GM18498 (cell line): ENCODE measurements around the gene TMPRSS9.
A peak's percentile ranks its signal among the peaks of the same experiment; 100 is the strongest.
"Not testable (repeated sequence)": the region's sequence is repeated elsewhere in the genome, so short reads cannot be mapped to it uniquely, and the experiment has no call there.

Experiments
- ATAC-seq: cut with Tn5 transposase; IDR thresholded peaks from one replicate; pipeline ENCODE4 v1.9.1; 2021; ENCODE audit warnings: mild to moderate bottlenecking, moderate library complexity; ENCODE audit not compliant: unreplicated experiment

TMPRSS9 gene

GRCh38 chr19:2454962-2455850 lies 95.1 kb downstream of the TMPRSS9 start:
- no peak for ATAC-seq

DNA sequence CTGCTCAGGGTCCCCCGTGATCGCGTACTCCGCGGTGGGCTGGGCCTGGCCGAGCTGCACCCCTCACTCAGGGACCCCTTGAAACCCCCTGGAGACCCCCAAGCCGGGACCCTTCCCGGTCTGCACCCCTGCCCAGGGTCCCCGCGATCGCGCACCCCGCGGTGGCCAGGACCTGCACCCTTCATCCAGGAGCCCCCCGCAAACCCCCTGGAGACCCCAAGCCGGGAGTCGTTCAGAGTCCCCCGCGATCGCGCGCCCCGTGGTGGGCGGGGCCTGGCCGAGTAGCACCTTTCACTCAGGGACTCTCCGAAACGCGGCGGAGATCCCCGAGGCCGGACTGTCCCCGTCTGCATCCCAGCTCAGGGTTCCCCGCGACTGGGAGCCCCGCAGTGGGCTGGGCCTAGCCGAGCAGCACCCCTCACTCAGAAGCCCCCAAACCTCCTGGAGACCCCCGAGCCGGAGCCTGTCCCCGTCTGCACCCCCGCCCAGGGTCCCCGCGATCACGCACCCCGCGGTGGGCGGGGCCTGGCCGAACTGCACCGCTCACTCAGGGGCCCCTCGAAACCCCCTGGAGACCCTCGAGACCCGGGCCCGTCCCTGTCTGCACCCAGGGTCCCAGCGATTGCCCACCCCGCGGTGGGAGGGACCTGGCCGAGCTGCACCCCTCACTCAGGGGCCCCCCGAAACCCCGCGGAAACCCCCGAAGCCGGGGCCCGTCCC lies 95.9 kb downstream of the TMPRSS9 start:
- ATAC-seq: peak; percentile 35

DNA sequence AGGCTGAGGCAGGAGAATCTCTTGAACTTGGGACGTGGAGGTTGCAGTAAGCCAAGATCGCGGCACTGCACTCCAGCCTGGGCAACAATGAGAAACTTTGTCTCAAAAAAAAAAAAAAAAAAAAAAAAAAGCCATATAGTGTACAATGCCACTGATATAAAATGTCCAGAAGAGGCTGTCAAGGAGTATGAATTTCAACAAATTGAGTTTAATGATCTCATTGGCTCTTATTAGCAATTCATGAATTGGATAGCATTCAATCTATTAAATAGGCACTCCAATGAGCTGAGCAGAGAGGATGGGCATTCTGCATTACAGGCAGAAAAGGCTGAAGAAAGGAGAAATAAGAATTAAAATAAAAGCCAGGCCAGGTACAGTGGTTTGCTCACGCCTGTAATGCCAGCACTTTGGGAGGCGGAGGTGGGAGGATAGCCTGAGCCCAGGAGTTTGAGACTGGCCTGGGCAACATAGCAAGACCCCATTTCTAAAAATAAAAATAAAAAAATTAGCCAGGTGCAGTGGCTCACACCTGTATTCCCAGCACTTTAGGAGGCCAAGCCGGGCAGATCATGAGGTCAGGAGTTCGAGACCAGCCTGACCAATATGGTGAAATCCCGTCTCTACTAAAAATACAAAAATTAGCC lies 97.5 kb downstream of the TMPRSS9 start:
- no peak for ATAC-seq

- no peak for ATAC-seq
Observed at GRCh38 chr19:2458054-2458453, 98.0 kb downstream of the TMPRSS9 start.

GRCh38 chr19:2458776-2459175 lies 98.7 kb downstream of the TMPRSS9 start:
- ATAC-seq: not testable (repeated sequence)

DNA sequence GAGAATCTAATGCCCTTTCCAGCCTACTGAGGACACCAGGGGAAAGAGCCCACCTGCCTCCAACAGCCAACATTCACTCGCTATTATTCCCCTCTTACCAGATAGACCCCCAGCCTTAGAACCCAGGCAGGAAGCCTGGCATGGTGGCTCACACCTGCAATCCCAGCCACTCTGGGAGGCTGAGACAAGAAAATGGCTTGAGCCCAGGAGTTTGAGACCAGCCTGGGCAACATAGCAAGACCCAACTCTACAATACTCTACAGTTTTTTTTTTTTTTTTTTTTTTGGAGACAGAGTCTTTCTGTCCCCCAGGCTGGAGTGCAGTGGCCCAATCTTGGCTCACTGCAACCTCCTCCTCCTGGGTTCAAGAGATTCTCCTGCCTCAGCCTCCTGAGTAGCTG lies 100.2 kb downstream of the TMPRSS9 start:
- no peak for ATAC-seq

DNA sequence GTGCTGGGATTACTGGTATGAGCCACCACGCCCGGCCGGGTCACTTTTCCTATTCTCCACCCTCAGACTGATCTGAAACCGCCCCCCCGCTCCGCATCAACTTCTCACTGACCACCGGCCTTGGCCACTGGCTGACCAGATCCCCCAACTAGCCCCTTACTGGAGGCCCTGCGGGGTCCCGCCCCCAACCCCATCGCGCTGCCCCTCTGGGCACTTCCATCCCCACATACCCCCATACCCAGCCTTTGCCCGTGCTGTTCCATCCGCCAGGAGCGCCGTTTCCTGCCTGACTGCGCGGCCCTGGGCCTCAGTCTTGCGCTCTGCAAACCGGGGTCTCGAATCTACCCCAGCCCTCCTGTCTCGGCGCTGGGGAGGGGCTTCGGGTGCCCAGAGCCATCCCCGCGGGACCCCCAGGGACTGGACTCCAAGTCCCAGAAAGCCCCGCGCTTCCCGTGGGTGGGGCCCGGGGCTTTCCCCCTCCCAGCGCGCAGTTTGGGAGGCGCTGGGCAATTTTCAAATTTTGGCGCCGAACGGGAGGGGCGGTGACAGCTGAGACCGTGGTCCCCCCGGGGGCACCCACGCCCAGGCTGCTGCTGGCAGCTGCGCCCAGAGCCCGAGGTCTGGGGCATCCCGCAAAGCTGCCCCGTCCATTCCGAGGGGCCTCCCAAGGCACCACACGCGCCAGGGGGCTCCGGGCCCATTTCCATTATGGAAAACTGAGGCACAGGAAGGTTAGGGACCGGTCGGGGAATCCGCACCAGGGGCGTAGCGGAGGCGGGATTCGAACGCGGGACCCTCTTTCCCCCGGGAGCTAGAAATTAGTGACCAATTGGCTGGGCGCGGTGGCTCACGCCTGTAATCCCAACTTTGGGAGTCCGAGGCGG lies 101.9 kb downstream of the TMPRSS9 start:
- ATAC-seq: no peak

DNA sequence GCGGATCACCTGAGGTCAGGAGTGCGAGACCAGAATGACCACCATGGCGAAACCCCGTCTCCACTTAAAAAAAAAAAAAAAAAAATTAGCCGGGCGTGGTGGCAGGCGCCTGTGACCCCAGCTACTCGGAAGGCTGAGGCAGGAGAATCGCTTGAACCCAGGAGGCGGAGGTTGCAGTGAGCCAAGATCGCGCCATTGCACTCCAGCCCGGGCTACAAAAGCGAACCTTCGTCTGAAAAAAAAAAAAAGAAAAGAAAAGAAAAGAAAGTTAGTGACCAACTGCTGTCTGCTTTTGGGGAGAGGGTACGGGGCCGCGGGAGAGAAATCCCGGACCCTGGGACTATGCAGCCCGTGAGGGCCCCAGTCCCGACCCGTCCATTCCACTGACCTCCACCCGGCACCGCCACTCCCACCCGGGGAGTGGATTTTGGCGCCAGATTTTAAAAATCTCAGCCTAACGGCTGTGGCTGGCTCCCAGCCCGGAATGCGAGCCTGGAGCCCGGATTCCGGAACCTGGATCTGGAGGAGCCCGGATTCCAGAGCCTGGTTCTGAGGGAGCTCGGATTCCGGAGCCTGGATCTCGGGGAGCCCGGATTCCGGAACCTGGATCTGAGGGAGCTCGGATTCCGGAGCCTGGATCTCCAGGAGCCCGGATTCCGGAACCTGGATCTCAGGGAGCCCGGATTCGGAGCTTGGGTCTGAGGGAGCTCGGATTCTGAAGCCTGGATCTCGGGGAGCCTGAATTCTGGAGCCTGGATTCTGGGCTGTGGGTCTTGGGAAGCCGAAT lies 102.8 kb downstream of the TMPRSS9 start:
- no peak for ATAC-seq

DNA sequence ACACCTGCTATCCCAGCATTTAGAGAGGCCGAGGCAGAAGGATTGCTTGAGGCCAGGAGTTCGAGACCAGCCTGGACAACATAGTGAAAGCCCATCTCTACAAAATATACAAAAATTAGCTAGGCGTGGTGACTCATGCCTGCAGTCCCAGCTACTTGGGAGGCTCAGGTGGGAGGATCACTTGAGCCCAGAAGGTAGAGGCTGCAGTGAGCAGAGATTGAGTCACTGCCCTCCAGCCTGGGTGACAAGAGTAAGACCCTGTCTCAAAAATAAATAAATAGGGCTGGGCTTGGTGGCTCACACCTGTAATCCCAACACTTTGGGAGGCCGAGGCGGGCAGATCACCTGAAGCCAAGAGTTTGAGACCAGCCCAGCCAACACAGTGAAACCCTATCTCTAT lies 103.6 kb downstream of the TMPRSS9 start:
- not testable (repeated sequence) for ATAC-seq

GRCh38 chr19:2464389-2464788 lies 104.3 kb downstream of the TMPRSS9 start:
- no peak for ATAC-seq

- ATAC-seq: no peak
Observed at GRCh38 chr19:2468596-2468995, 108.5 kb downstream of the TMPRSS9 start.

DNA sequence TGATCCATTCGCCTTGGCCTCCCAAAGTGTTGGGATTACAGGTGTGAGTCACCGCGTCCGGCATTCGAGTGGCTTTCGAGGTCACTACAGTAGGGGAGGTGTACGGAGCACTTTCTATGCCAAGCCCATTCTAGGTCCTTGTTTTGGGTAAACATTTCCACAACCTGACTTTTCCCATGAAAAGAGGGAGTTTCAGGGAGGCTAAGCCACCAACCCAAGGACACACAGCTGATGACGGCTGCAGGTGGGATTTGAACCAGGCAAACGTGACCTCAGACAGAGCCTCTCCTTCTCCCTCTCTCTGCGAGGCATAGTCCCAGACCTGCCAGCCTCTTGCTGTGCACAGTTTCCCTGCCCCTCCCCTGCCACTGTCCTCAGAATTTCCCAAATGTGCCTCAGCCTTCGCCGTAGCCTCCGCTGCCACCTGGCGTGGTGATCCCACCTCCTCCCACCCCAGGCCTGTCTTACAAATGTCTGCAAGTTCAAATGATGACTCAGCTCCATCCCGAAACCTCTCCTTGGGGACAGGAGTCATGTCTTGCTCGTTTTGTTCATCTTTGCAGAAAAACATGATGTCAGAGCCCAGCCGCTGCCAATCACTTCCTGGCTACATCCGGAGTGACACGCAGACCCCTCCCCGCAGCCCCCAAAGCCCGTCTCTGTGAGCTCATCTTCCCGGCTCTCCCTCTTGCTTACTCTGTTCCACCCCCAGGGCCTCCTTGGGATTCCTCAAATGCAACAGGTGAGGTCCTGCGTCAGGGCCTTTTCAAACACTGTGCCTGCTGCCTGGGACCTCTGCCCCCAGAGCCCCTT lies 109.2 kb downstream of the TMPRSS9 start:
- ATAC-seq: no peak

DNA sequence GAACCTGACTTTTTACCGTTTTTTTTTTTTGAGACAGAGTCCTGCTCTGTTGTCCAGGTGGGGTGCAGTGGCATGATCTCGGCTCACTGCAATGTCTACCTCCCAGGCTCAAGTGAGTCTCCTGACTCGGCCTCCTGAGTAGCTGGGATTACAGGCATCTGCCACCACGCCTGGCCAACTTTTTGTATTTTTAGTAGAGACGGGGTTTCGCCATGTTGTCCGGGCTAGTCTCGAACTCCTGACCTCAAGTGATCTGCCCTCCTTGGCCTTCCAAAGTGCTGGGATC lies 109.8 kb downstream of the TMPRSS9 start:
- ATAC-seq: not testable (repeated sequence)

DNA sequence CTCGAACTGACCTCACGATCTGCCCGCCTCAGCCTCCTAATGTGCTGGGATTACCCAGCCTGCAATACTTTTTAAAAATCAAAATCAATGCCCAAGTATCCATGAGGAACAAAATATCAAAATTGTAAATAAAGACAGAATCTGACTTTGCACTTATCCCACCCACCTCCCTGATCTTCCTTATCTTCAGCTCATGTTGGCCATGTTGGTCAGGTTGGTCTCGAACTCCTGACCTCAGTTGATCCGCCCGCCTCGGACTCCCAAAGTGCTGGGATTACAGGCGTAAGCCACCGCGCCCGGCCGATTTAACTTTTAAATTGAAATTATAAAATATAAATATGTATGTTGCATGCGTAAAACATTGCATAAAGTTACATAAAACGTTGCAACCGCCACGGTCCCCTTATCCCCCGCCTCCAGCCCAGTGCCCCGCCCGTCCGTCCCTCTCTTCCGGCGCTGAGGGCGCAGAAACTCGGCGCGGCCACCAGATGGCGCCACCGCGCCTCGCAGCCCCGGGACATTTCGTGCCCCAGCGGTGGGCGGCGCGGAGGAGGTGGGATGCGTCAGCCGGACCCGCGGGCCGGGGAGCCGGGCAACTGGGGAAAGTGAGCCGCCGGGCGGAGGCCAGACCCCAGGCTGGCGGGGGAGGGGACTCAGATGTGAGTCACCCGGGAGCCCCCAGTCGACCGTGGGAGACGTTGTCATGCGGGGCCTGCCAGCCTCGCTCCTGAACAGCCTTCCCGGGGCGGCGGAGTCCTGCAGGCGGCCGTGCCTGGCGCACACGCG lies 114.4 kb downstream of the TMPRSS9 start:
- ATAC-seq: peak; percentile 32

DNA sequence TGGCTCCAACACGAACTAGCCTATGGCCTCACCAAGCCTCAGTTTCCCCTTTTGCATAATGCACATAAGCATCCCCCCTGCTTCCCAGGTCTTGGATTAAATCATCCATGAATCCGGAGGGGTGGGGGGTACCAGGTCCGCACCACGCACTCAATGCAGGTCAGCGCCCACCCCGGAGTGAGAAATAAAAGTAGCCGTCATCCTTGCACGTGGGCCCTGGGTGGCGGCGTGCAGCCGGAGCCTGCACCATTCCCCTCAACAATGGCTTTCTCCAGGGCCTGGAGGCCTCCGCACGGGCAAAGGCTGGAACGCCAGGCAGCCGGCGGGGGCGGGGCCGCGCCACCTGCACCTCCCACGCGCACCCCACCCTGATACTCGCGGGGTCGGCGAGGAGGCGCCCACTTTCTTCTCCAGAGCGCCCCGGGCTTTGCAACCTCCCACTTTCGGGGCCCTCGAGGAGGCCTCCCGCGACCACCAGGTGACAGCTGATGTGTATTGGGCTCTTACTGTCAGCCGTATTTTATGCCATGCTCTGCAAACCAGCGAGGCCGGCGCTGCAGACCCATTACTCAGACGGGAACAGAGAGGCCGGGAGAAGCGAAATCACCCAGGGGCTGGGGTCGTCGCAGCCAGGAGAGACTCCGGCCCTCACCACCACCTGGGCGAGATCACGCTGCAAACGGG lies 115.1 kb downstream of the TMPRSS9 start:
- ATAC-seq: peak; percentile 9
